Right lobe of liver (tissue), 6 donors: Measurements from ENCODE around the gene KAZN. TPM values are rescaled to one million over a fixed set of nuclear protein-coding genes. Genes with fewer than 3 reads are reported as not detected.

Source experiments
- ATAC-seq, 4 donors: fragments of 200-7000 bp; cut with Tn5 transposase; one replicate each; pipeline ENCODE4 v1.9.1; 2020; ENCODE audit warnings: mild to moderate bottlenecking in 4 of 4, moderate library complexity in 4 of 4
- DNase-seq, 3 donors: peaks; one replicate each; pipeline ENCODE4 v3.0.0-alpha.2; 2020
- H3K27ac ChIP-seq, 3 donors: fragments of 200-600 bp; one replicate each; pipeline ENCODE4 v1.8.0; 2022
- H3K27me3 ChIP-seq, 2 donors: fragments of 200-600 bp; one replicate each; pipeline ENCODE4 v1.8.0; 2022
- H3K36me3 ChIP-seq, 4 donors: fragments of 200-600 bp; sonication (generic) in 1 of 4; one replicate each; pipeline versions ENCODE4 v1.5.1 to v1.8.0; 2017 to 2022; ENCODE audit warnings: control low read depth in 1 of 4
- H3K4me1 ChIP-seq, 4 donors: fragments of 200-600 bp; sonication (generic) in 1 of 4; one replicate each; pipeline versions ENCODE4 v1.5.1 to v1.8.0; 2017 to 2022; ENCODE audit warnings: control low read depth in 1 of 4
- H3K4me3 ChIP-seq, 3 donors: fragments of 200-600 bp; one replicate each; pipeline ENCODE4 v1.8.0; 2022
- H3K9me3 ChIP-seq, 4 donors: fragments of 200-600 bp; sonication (generic) in 1 of 4; one replicate each; pipeline versions ENCODE4 v1.5.1 to v1.8.0; 2017 to 2022; ENCODE audit warnings: control low read depth in 1 of 4
- POLR2A ChIP-seq: fragments of 450-650 bp; IDR thresholded peaks from one replicate; pipeline ENCODE4 v1.6.1; 2017; ENCODE audit warnings: antibody characterized with exemption, mild to moderate bottlenecking
- WGBS: methylation state at CpG from one replicate; pipeline ENCODE4 v1.1.6; 2018; ENCODE audit warnings: low coverage, low lambda C conversion rate; ENCODE audit not compliant: insufficient coverage; ENCODE audit errors: missing lambda C conversion rate; 5-methylcytosine and 5-hydroxymethylcytosine counted together
- intact Hi-C, 2 donors: fragments of 100-400 bp; cut with DNase I; formaldehyde crosslinking; loops; one replicate each; pipeline versions ENCODE4 v1.11.2 to v1.14.1; 2022
- total RNA-seq, 6 experiments: library from RNA; depleted of rRNA in 2 of 6; stranded (reverse); fragments of >200 nt in 2 of 6; fragmentation: NEBNext Ultra II Directional in 3 of 6; extraction: Animal tissue kit (Norgen Biotek cat#: 25700) in 3 of 6; gene quantifications; one replicate each; pipeline versions ENCODE4 v1.1.0 to v1.2.4, GENCODE V29; 2016 to 2023
- TF ChIP-seq, protein P1 (sequence below), 4 donors: fragments of 200-600 bp in 3 of 4; fragments of 450-650 bp in 1 of 4; IDR thresholded peaks; one replicate each; pipeline versions ENCODE4 v1.5.1 to v1.8.0; 2016 to 2022; ENCODE audit warnings: antibody characterized with exemption in 4 of 4, mild to moderate bottlenecking in 2 of 4
- donor health status: DM: no; HTN: yes; CAD: no.
- donor health status: DM: no; HTN: no; CAD: no.
- donor health status: DM: no; HTN: no; CAD: no.
- donor health status: DM: no; HTN: yes; CAD: no.
- donor health status: DM: no; HTN: yes; CAD: no.

Gene KAZN
- total RNA-seq, 6 experiments from 2014 or later = 1.5 to 7.2 (median 2.7) TPM

DNA sequence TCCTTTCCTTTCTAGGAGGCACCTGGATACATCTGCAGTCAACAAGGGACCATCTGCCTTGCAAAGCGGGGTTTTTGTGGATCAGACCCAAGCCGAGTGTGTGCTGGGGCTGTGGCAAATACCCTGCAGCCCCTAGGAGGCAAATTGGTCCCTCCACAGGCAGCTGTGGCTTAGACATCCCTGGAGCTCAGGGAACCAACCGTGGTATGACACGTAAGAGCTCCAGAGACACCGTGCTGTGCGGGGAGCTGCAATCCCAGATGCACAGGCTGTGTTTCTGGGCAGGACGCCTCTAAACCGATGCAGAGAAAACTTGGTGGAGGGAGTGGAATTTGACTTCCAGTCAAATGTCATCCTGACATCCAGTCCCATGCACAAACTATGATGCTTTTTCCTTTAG is 141.5 kb downstream of the KAZN start:
- H3K4me1 ChIP-seq = no peaks in the 10 kb centered on the region
- WGBS = 38% methylated on average over 2 of the region's 8 CpGs
- no peak for TF ChIP-seq POLR2A
- TF ChIP-seq, protein P1, sequence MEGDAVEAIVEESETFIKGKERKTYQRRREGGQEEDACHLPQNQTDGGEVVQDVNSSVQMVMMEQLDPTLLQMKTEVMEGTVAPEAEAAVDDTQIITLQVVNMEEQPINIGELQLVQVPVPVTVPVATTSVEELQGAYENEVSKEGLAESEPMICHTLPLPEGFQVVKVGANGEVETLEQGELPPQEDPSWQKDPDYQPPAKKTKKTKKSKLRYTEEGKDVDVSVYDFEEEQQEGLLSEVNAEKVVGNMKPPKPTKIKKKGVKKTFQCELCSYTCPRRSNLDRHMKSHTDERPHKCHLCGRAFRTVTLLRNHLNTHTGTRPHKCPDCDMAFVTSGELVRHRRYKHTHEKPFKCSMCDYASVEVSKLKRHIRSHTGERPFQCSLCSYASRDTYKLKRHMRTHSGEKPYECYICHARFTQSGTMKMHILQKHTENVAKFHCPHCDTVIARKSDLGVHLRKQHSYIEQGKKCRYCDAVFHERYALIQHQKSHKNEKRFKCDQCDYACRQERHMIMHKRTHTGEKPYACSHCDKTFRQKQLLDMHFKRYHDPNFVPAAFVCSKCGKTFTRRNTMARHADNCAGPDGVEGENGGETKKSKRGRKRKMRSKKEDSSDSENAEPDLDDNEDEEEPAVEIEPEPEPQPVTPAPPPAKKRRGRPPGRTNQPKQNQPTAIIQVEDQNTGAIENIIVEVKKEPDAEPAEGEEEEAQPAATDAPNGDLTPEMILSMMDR (IDR thresholded peaks at IDR 0.05) = no peak
- H3K36me3 ChIP-seq = no peaks in the 10 kb centered on the region
- intact Hi-C loops = no loop called here
- no peak overlapping the region for H3K27ac ChIP-seq
- no peak for DNase-seq
- no peaks in the 10 kb centered on the region for H3K27me3 ChIP-seq
- no peak for ATAC-seq
- H3K9me3 ChIP-seq = no peaks in the 10 kb centered on the region
- H3K4me3 ChIP-seq = no peak overlapping the region

DNA sequence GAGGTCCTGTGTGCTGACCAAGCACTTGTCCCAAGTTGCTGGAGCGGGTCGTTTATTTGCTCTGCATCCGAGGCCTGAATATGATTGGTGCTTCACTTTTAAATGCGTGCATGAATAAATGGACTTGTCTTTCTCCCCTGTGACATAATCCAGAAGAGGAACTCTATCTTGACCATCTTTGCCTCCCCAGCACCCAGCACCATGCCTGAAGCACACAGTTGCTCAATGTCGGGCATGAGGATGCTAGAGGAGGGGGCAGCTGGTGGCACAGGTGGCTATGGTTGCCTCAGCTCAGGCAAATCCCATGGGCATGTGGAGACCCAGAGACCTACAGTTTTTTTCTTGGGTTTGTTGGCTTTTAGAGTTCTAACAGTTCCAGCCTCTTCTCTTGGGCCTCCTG is 142.6 kb downstream of the KAZN start:
- WGBS = 41% methylated on average over 5 of the region's 5 CpGs
- ATAC-seq = no peak
- TF ChIP-seq, protein P1 (IDR thresholded peaks at IDR 0.05) = no peak
- TF ChIP-seq POLR2A = no peak

DNA sequence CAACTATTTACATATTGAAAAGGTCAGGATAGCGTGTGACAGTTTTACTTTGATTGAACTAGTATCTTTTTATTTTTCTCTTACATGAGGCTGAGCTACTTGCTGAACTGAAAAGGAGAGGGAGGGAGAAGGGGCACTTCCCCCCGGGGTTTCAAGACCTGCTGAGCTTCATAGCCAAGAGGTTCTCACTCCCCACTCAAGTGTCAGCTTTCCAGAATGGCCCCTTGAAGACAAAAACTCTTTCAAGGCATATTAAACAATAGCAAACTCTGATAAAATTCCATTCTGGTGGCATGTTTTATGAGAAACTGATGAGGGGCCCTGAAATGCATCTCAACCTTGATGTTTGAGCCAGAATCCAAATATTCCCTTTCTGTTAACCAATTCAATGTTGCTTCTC is 143.0 kb downstream of the KAZN start:
- Histone ChIP-seq H3K9me3 (no peaks in the 10 kb centered on the region), H3K27me3 (no peaks in the 10 kb centered on the region), H3K27ac (no peak overlapping the region), H3K4me3 (no peak overlapping the region), H3K4me1 (no peaks in the 10 kb centered on the region), H3K36me3 (no peaks in the 10 kb centered on the region)
- ATAC-seq (no peak), DNase-seq (no peak)
- TF ChIP-seq, protein P1 (IDR thresholded peaks at IDR 0.05) = no peak
- no peak for TF ChIP-seq POLR2A
- intact Hi-C loops = no loop called here
- WGBS = 18% methylated on average over 2 of the region's 2 CpGs

More for the DNA sequence above, 142.6 kb downstream of the KAZN start:
- H3K4me1 ChIP-seq = no peaks in the 10 kb centered on the region
- no peaks in the 10 kb centered on the region for H3K9me3 ChIP-seq
- H3K27ac ChIP-seq = no peak overlapping the region
- H3K36me3 ChIP-seq = no peaks in the 10 kb centered on the region
- intact Hi-C loops = no loop called here
- H3K27me3 ChIP-seq = no peaks in the 10 kb centered on the region
- no peak overlapping the region for H3K4me3 ChIP-seq
- no peak for DNase-seq

DNA sequence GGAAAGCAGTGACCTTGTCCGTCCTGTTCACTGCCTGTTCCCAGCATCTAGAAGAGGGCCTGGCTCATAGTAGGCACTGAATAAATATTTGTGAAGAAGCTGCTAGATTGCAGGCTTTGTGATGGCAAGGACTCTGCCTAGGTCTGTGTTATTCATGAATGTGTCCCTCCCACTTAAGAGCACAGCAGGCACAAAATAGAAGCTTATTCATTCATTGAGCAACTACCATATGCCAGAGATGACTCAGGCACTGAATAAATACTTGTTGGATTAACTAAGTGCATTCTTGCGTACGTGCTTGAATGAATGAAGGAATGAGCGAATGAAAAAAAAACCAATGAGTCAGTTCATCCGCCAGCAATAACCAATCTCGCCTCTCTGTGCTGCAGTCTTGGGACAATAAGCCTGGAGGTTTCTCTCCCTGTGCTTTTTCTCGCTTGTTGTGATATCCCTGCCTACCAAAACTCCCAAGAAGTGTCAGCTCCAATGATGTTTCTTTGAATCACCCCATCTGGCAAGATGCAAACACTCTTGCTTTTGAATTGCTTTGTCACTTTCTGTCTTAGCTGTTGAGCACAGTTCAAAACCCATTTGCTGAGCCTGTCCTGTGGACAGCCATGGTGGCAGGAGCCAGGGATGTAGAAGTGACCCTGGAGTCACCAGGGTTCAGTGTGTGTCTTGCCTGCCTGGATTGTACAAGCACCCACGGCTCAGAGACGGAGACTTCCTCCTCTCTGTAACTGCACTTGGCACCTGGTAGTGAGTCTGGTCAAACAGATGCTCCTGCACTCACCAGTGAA is 143.9 kb downstream of the KAZN start:
- 53% methylated on average over 9 of the region's 9 CpGs for WGBS
- H3K36me3 ChIP-seq = no peaks in the 10 kb centered on the region
- no peak overlapping the region for H3K27ac ChIP-seq
- DNase-seq = no peak
- intact Hi-C loops = no loop called here
- no peaks in the 10 kb centered on the region for H3K9me3 ChIP-seq
- no peaks in the 10 kb centered on the region for H3K4me1 ChIP-seq
- TF ChIP-seq, protein P1 (IDR thresholded peaks at IDR 0.05) = no peak
- TF ChIP-seq POLR2A = no peak
- no peak overlapping the region for H3K4me3 ChIP-seq
- ATAC-seq = peak in 1 of 4 donors; percentile 37
- no peaks in the 10 kb centered on the region for H3K27me3 ChIP-seq
